LNCaP clone FGC (cell line): ENCODE measurements around the gene TSSK6.

Experiments
- DNase-seq: peaks from one replicate; pipeline ENCODE4 v3.0.0-alpha.2; 2011; ENCODE audit warnings: low read depth
- H3K4me3 ChIP-seq: 2 replicates; pipeline ENCODE4 v1.5.1; 2011; ENCODE audit warnings: mild to moderate bottlenecking, low read depth, low read length, control low read depth
- CTCF ChIP-seq: IDR thresholded peaks from 2 replicates; pipeline ENCODE4 v1.5.1; 2012; ENCODE audit warnings: mild to moderate bottlenecking; ENCODE audit not compliant: control insufficient read depth, insufficient read depth; ENCODE audit errors: extremely low read depth

Gene TSSK6

GRCh38 chr19:19537075-19538048 lies 22.0 kb upstream of the TSSK6 start:
- H3K4me3 ChIP-seq = no peak overlapping the region
- no peak for TF ChIP-seq CTCF
- no peak for DNase-seq

- DNase-seq = no peak
- no peak overlapping the region for H3K4me3 ChIP-seq
- TF ChIP-seq CTCF = no peak
These were observed 20.2 kb upstream of the TSSK6 start for GRCh38 chr19:19535311-19536191.

- TF ChIP-seq CTCF = no peak
- H3K4me3 ChIP-seq = no peak overlapping the region
- no peak for DNase-seq
These were observed 19.4 kb upstream of the TSSK6 start for GRCh38 chr19:19534556-19535265.

GRCh38 chr19:19533841-19534240 lies 18.5 kb upstream of the TSSK6 start:
- DNase-seq = no peak
- H3K4me3 ChIP-seq = no peak overlapping the region
- no peak for TF ChIP-seq CTCF

- no peak overlapping the region for H3K4me3 ChIP-seq
- no peak for DNase-seq
- TF ChIP-seq CTCF = no peak
These were observed 17.7 kb upstream of the TSSK6 start for GRCh38 chr19:19532806-19533701.
